Measurements from ENCODE around the gene YIPF3. TPM values are rescaled to one million over a fixed set of nuclear protein-coding genes. Genes with fewer than 3 reads are reported as not detected.
"Not testable (repeated sequence)": the region's sequence is repeated elsewhere in the genome, so short reads cannot be mapped to it uniquely, and the experiment has no call there.

YIPF3 gene
- total RNA-seq, 4 donors from 2014 or later = 26.5 to 212 (median 92.7) TPM

DNA sequence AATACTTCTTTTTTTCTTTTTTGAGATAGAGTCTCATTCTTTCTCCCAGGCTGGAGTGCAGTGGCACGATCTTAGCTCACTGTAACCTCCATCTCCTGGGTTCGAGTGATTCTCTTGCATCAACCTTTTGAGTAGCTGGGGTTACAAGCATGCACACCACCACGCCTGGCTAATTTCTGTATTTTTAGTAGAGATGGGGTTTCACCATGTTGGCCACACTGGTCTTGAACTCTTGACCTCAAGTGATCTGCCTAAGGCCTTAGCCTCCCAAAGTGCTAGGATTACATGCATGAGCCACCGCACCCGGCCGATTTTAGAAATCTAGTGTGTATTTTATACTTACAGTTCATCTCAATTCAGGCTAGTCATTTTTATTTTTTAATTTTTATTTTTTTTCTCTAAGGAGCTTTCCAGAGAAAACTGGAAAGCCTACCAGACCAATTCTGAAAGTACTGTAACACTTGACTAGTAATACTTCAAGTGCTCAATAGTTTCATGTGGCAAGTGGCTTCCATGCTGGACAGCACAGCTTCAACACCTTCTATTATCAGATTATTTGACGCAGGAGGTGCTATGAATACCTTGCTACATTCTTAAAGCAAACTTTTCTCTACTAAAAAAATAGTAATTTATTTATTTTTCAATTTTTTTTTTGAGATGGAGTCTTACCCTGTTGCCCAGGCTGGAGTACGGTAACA lies 25.2 kb upstream of the YIPF3 start:
- Histone ChIP-seq H3K4me1 (no peaks in the 10 kb centered on the region), H3K4me3 (no peak overlapping the region), H3K36me3 (no peaks in the 10 kb centered on the region), H3K9me3 (no peaks in the 10 kb centered on the region), H3K27me3 (no peaks in the 10 kb centered on the region), H3K27ac (no peak overlapping the region)
- intact Hi-C loops (cut with DNase I; ENCODE audit: low total_unique reads) = no loop called here
- TF ChIP-seq, protein P1, sequence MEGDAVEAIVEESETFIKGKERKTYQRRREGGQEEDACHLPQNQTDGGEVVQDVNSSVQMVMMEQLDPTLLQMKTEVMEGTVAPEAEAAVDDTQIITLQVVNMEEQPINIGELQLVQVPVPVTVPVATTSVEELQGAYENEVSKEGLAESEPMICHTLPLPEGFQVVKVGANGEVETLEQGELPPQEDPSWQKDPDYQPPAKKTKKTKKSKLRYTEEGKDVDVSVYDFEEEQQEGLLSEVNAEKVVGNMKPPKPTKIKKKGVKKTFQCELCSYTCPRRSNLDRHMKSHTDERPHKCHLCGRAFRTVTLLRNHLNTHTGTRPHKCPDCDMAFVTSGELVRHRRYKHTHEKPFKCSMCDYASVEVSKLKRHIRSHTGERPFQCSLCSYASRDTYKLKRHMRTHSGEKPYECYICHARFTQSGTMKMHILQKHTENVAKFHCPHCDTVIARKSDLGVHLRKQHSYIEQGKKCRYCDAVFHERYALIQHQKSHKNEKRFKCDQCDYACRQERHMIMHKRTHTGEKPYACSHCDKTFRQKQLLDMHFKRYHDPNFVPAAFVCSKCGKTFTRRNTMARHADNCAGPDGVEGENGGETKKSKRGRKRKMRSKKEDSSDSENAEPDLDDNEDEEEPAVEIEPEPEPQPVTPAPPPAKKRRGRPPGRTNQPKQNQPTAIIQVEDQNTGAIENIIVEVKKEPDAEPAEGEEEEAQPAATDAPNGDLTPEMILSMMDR (IDR thresholded peaks at IDR 0.05) = no peak
- TF ChIP-seq POLR2A (IDR thresholded peaks at IDR 0.05) = no peak
- no peak for DNase-seq

DNA sequence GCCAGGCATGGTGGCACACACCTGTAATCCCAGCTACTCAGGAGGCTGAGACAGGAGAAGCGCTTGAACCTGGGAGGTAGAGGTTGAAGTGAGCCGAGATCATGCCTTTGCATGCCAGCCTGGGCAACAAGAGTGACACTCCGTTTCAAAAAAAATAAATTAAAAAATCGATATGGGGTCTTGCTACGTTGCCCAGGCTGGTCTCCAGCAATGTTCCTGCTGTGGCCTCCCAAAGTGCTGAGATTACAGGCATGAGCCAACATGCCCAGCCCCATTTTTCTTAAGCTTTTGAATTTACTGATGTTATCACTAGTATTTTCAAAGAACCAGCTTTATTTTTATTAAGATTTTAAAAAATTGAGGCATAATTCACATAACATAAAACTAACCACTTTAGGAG lies 23.8 kb upstream of the YIPF3 start:
- no peaks in the 10 kb centered on the region for H3K36me3 ChIP-seq
- H3K4me3 ChIP-seq = no peak overlapping the region
- H3K9me3 ChIP-seq = no peaks in the 10 kb centered on the region
- H3K27me3 ChIP-seq = no peaks in the 10 kb centered on the region
- no peak overlapping the region for H3K27ac ChIP-seq
- intact Hi-C loops (cut with DNase I; ENCODE audit: low total_unique reads) = no loop called here
- H3K4me1 ChIP-seq = no peaks in the 10 kb centered on the region
- TF ChIP-seq POLR2A (IDR thresholded peaks at IDR 0.05) = no peak
- TF ChIP-seq, protein P1 (IDR thresholded peaks at IDR 0.05) = no peak
- no peak for DNase-seq

DNA sequence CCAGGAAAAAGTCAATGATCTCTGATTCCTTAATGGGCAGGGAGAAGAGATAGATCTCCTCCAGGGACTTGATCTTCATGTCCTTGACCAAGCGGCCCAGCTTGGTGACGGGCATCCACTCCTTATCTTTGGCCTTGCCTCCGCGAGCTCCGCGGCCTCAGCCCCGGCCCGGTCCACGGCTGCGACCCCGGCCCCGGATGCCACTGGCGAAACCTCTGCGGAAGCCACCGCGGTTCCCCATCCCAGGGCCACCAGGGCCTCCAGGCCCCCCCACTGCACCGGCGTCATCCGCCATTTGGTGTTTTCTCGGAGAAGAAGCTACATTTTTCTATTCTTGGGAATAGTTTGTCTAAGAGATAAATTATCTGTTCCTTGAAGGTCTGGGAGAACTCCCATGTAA lies 22.7 kb upstream of the YIPF3 start:
- H3K36me3 ChIP-seq; intact Hi-C loops (cut with DNase I; ENCODE audit: low total_unique reads); H3K27me3 ChIP-seq; H3K4me3 ChIP-seq; DNase-seq; H3K9me3 ChIP-seq; H3K4me1 ChIP-seq; H3K27ac ChIP-seq: not testable (repeated sequence)

DNA sequence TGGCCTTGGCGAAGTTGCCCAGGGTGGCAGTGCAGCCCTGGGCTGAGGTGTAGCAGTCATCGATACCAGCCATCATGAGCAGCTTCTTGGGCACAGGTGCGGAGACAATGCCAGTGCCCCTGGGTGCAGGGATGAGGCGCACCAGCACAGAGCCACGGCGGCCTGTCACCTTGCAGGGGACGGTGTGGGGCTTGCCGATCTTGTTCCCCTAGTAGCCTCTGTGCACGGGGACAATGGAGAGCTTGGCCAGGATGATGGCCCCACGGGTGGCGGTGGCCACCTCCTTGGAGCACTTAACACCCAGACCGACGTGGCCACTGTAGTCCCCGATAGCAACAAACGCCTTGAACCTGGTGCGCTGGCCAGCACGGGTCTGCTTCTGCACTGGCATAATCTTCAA lies 22.3 kb upstream of the YIPF3 start:
- H3K36me3 ChIP-seq; H3K27me3 ChIP-seq; H3K4me1 ChIP-seq; H3K27ac ChIP-seq; H3K9me3 ChIP-seq; H3K4me3 ChIP-seq; intact Hi-C loops (cut with DNase I; ENCODE audit: low total_unique reads); DNase-seq: not testable (repeated sequence)

DNA sequence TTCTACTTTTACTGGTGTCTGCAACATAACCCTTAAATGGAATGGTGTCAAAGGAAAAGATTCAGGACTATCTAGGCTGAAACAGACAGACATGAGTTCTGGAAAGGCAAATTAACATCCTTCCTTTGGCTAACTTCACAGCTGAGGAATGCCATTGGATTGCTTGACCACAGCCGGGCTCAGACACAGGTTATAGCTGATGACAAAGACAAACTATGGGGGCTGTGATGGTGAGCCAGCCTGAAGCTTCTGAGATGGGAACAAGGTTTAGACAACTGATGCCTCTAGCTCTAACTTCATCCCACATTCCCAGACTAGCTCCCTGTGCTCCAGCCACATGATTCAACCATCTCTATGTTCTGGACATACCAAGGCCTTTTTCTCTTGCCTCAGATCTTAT lies 15.5 kb upstream of the YIPF3 start:
- Histone ChIP-seq H3K27me3 (no peaks in the 10 kb centered on the region), H3K4me3 (no peak overlapping the region), H3K9me3 (no peaks in the 10 kb centered on the region), H3K4me1 (no peaks in the 10 kb centered on the region), H3K36me3 (no peaks in the 10 kb centered on the region), H3K27ac (no peak overlapping the region)
- TF ChIP-seq, protein P1 (IDR thresholded peaks at IDR 0.05) = no peak
- no peak for TF ChIP-seq POLR2A (IDR thresholded peaks at IDR 0.05)
- DNase-seq = no peak
- intact Hi-C loops (cut with DNase I; ENCODE audit: low total_unique reads) = no loop called here

DNA sequence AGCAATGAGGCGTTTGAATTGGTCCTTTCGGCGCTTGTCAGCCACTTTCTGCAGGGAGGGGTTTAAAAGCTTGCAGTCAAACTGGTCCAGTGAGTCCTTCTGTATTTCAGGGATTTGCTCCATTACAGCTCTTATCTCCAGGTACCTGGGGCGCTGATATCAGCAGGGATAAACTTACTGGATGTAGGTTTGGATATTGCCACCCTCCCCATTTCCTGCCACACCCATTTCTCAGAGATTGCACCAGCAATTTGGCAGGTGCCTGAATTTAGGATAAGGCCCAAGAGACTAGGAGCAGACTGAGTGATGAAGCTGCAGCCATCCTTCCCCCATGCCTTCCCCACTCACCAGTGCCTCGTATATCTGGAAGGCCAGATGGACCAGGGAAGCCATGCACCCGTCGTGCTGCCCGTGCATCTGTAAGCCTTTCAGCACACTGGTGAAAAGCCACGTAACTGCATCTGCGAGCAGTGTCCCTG lies 7.8 kb upstream of the YIPF3 start:
- DNase-seq = no peak

More for the DNA sequence above, 7.8 kb upstream of the YIPF3 start:
- H3K9me3 ChIP-seq = no peaks in the 10 kb centered on the region
- TF ChIP-seq, protein P1 (IDR thresholded peaks at IDR 0.05) = no peak
- TF ChIP-seq POLR2A (IDR thresholded peaks at IDR 0.05) = no peak
- H3K27me3 ChIP-seq = no peaks in the 10 kb centered on the region
- H3K27ac ChIP-seq = no peak overlapping the region
- intact Hi-C loops (cut with DNase I; ENCODE audit: low total_unique reads) = no loop called here
- H3K36me3 ChIP-seq = no peaks in the 10 kb centered on the region
- H3K4me3 ChIP-seq = no peak overlapping the region
- H3K4me1 ChIP-seq = no peaks in the 10 kb centered on the region
